CD4-positive, alpha-beta memory T cell (primary cell): ENCODE data around the gene CCDC69. TPM values are rescaled to one million over a fixed set of nuclear protein-coding genes. Genes with fewer than 3 reads are reported as not detected.

Experiments used
- CTCF ChIA-PET: fragments of 350-600 bp; sonication (Branson Sonifier 250); formaldehyde crosslinking; loops from one replicate; lab custom pipeline; 2021; ENCODE audit warnings: inconsistent platforms; ENCODE audit not compliant: partially characterized antibody; lab: Charles Lee
- POLR2A ChIA-PET: fragments of 350-600 bp; sonication (Branson Sonifier 250); formaldehyde crosslinking; loops from one replicate; lab custom pipeline; 2021; ENCODE audit not compliant: partially characterized antibody; lab: Charles Lee
- DNase-seq, 5 donors: peaks; one replicate each; pipeline versions ENCODE4 v3.0.0 to v3.0.0-alpha.2; 2020 to 2022; ENCODE audit warnings: mixed read lengths in 1 of 5
- H3K27ac ChIP-seq: one replicate; pipeline ENCODE4 v1.7.0; 2013; ENCODE audit warnings: low read depth, low read length
- H3K27me3 ChIP-seq: 2 replicates; pipeline ENCODE4 v1.7.0; 2013; ENCODE audit warnings: mild to moderate bottlenecking, low read length, moderate library complexity; ENCODE audit not compliant: insufficient read depth
- H3K36me3 ChIP-seq: 2 replicates; pipeline ENCODE4 v1.7.0; 2013; ENCODE audit warnings: mild to moderate bottlenecking, low read length, moderate library complexity; ENCODE audit not compliant: insufficient read depth
- H3K4me1 ChIP-seq: 2 replicates; pipeline ENCODE4 v1.7.0; 2013; ENCODE audit warnings: mild to moderate bottlenecking, low read length, moderate library complexity; ENCODE audit not compliant: insufficient read depth
- H3K4me3 ChIP-seq, 2 donors: one replicate each; pipeline ENCODE4 v1.7.0; 2013; ENCODE audit warnings: low read length in 2 of 2, mild to moderate bottlenecking in 1 of 2
- H3K9me3 ChIP-seq, 2 donors: one replicate each; pipeline ENCODE4 v1.7.0; 2013; ENCODE audit warnings: low read length in 2 of 2, control low read depth in 1 of 2; ENCODE audit not compliant: control insufficient read depth in 1 of 2
- H3K27ac Mint-ChIP-seq, 7 donors: one replicate each; pipeline ENCODE4 v1.8.0; 2020 to 2021; ENCODE audit warnings: mixed read lengths in 7 of 7, mild to moderate bottlenecking in 6 of 7, inconsistent platforms in 3 of 7, moderate library complexity in 3 of 7
- H3K27me3 Mint-ChIP-seq, 2 donors: one replicate each; pipeline ENCODE4 v1.8.0; 2020 to 2021; ENCODE audit warnings: mixed read lengths in 2 of 2
- H3K36me3 Mint-ChIP-seq, 2 donors: one replicate each; pipeline ENCODE4 v1.8.0; 2020 to 2021; ENCODE audit warnings: mixed read lengths in 2 of 2, inconsistent platforms in 1 of 2, mild to moderate bottlenecking in 1 of 2
- H3K4me1 Mint-ChIP-seq, 4 donors: one replicate each; pipeline ENCODE4 v1.8.0; 2020 to 2021; ENCODE audit warnings: mixed read lengths in 4 of 4, mild to moderate bottlenecking in 1 of 4
- H3K4me3 Mint-ChIP-seq, 8 donors: one replicate each; pipeline ENCODE4 v1.8.0; 2020 to 2021; ENCODE audit warnings: mixed read lengths in 8 of 8, mild to moderate bottlenecking in 7 of 8, moderate library complexity in 6 of 8, inconsistent platforms in 3 of 8
- H3K9me3 Mint-ChIP-seq, 8 donors: one replicate each; pipeline ENCODE4 v1.8.0; 2020 to 2021; ENCODE audit warnings: mixed read lengths in 8 of 8, mild to moderate bottlenecking in 5 of 8, inconsistent platforms in 3 of 8, moderate library complexity in 1 of 8
- intact Hi-C: fragments of 100-400 bp; cut with micrococcal nuclease; formaldehyde crosslinking; loops from one replicate; pipeline ENCODE4 v1.15.1; 2023
- polyA plus RNA-seq, 2 donors: library from polyadenylated mRNA; unstranded; fragments of 300-500 nt; fragmentation: Illumina TruSeq; gene quantifications; one replicate each; pipeline ENCODE4 v1.2.3, GENCODE V29; 2021
- total RNA-seq, 2 experiments: library from RNA; stranded (reverse); gene quantifications; one replicate each; pipeline ENCODE4 v1.2.3, GENCODE V29; 2021

CCDC69 gene
- total and polyA plus RNA-seq, 4 experiments from 2014 or later: 38.9 to 93.9 (median 88.2) TPM

DNA sequence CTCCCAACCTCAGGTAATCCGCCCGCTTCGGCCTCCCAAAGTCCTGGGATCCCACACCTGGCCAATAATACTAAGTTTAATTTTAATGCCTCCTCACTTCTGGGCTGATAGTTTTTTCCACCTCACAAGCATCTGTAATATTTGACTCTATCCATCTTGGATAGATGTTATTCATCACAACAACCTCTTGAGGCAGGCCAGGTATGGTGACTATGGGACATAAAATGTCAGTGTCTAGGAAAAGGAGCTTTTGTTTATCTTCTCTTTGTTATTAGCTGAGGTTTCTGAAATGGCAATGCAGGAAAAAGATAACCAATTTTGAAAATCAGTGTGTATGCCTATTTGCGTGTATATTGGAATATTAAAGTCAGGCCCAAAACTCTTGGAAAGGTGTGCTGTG, 1.2 kb upstream of the CCDC69 start:
- no peak overlapping the region for H3K4me3 ChIP-seq
- no peaks in the 10 kb centered on the region for H3K9me3 ChIP-seq
- POLR2A ChIA-PET: interaction anchor here (0.6 to 7.3 kb wide), 12 partner anchors 9 to 146 kb away, joined by 3 to 335 read pairs (median 12); partner anchors contain the start of gene GM2A
- H3K36me3 Mint-ChIP-seq: peaks cover 5 to 28% of the 10 kb centered on the region in 2 donors
- H3K27ac Mint-ChIP-seq: peak overlapping the region; percentile 93 to 96 (median 95)
- H3K4me1 ChIP-seq: peaks cover 54% of the 10 kb centered on the region
- intact Hi-C loops: loop anchor here (2.0 to 10.0 kb wide), 2 partner anchors 14 to 160 kb away; no protein-coding TSS in a partner anchor
- H3K4me3 Mint-ChIP-seq: peak overlapping the region; percentile 45 to 93 (median 80)
- no peaks in the 10 kb centered on the region for H3K27me3 Mint-ChIP-seq
- DNase-seq: no peak
- H3K27ac ChIP-seq: peak overlapping the region; percentile 96
- no peaks in the 10 kb centered on the region for H3K36me3 ChIP-seq
- peaks cover 34 to 53% (median 43%) of the 10 kb centered on the region in 4 donors for H3K4me1 Mint-ChIP-seq
- no peaks in the 10 kb centered on the region for H3K9me3 Mint-ChIP-seq
- H3K27me3 ChIP-seq: no peaks in the 10 kb centered on the region
- CTCF ChIA-PET: interaction anchor here (1.5 to 13.2 kb wide), 9 partner anchors 10 to 99 kb away, joined by 3 to 149 read pairs (median 16); partner anchors contain the start of gene GM2A

DNA sequence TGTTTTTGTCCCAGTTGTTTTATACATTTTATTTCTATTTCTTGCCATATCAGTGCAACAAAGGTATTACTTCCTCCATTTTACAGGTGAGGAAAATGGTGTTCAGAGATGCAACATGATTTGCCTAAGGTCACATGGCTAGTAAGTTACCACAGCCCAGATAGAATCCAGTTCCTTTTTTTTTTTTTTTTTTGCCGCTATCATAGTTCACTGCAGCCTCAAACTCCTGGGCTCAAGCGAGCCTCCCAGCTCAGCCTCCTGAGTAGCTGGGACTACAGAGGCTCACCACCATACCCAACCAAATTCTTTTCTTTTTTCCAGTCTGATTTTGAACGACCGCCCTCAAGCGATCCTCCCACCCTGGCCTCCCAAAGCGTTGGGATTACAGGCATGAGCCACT, 480 bp upstream of the CCDC69 start:
- H3K9me3 Mint-ChIP-seq: no peaks in the 10 kb centered on the region
- CTCF ChIA-PET: interaction anchor here (1.7 to 13.2 kb wide), 9 partner anchors 10 to 98 kb away, joined by 5 to 149 read pairs (median 16); partner anchors contain the start of gene GM2A
- Histone ChIP-seq H3K4me3 (peak overlapping the region; percentile 32 to 88), H3K9me3 (no peaks in the 10 kb centered on the region), H3K4me1 (peaks cover 61% of the 10 kb centered on the region), H3K27me3 (no peaks in the 10 kb centered on the region), H3K36me3 (no peaks in the 10 kb centered on the region), H3K27ac (peak overlapping the region; percentile 96)
- peaks cover 9 to 34% of the 10 kb centered on the region in 2 donors for H3K36me3 Mint-ChIP-seq
- POLR2A ChIA-PET: interaction anchor here (0.9 to 7.3 kb wide), 32 partner anchors 11 to 775 kb away, joined by 3 to 335 read pairs (median 8); partner anchors contain the start of genes ANXA6, GM2A, RPS14 and TNIP1
- peak in 3 of 5 donors; percentile 37 to 47 (median 40) for DNase-seq
- H3K27ac Mint-ChIP-seq: peak overlapping the region; percentile 93 to 96 (median 95)
- H3K4me1 Mint-ChIP-seq: peaks cover 39 to 60% (median 49%) of the 10 kb centered on the region in 4 donors
- intact Hi-C loops: loop anchor here (1.0 to 10.0 kb wide), 5 partner anchors 14 to 160 kb away; no protein-coding TSS in a partner anchor
- no peaks in the 10 kb centered on the region for H3K27me3 Mint-ChIP-seq
- peak overlapping the region; percentile 85 to 97 (median 92) for H3K4me3 Mint-ChIP-seq

DNA sequence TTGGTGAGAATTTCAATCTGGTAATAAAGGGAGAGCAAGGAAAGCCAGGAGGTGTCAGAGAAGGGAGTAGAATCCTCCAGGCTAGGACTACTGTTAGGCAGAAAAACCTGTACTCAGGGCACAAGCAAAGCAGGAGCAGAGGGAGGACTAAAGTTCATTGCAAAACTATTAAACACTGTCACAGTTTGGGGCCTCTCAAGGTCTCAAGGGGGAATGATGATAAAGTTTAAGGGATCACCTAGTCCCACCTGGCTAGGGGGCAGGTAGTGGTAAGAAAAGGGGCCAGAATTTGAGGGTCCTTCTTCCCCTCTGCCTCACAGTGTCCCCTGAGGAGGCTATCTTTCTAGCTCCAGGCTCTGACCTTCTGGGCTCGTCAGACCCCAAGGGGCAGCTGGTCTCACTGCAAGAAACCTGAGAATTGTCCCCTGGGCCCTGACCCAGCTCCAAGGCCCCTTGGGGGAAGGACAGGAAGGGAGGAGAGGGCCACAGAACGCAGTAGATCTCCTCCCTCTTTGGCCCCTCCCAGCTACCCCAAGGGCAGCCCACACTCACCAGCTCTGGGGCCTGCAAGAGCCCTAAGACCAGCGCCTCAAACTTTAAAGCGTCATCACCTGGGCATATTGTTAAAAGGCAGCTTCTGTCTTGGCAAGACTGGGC, 974 bp downstream of the CCDC69 start:
- POLR2A ChIA-PET: interaction anchor here (0.7 to 7.3 kb wide), 34 partner anchors 9 to 773 kb away, joined by 3 to 335 read pairs (median 7); partner anchors contain the start of genes ANXA6, GM2A, RBM22 and RPS14
- CTCF ChIA-PET: interaction anchor here (1.5 to 13.2 kb wide), 9 partner anchors 9 to 96 kb away, joined by 3 to 149 read pairs (median 16); partner anchors contain the start of gene GM2A

DNA sequence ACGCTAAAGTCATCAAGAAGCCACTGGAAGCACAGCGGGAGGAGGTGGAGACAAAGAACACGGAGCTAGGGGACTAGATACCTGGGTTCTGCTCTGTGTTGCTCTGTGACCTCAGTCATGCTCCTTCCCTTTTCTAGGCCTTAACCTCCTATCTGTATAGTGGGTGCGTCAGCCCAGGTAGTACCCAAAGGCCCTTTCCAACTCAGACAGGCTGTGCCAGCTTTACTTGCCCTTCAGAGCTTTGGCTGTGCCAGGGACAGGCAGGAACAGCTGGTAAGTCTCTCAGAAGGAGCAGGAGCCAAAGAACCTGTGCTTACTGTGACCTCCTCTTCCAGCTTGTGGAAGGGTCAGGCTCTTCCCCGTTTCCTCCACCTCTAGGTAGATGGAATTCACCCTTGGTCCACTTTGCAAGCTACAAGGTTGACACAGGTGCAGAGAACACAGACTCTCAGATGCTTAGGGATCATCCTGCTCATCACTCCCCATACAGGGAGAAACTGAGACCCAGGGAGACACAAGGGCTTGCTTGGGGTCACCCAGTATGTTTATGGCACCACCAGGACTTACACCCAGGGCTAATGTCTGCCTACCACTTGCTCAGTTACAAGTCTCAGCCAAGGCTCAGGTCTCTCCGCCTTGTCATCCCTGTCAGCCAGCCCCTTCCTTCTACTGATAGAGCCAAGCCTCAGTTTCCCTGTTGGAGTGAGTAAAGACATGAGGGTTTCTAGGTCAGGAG, 1.7 kb downstream of the CCDC69 start:
- no peaks in the 10 kb centered on the region for H3K27me3 Mint-ChIP-seq
- intact Hi-C loops: loop anchor here (2.0 to 10.0 kb wide), 4 partner anchors 50 to 157 kb away; partner anchors contain the start of gene ANXA6
- peak overlapping the region; percentile 85 to 97 (median 92) for H3K4me3 Mint-ChIP-seq
- peaks cover 59 to 81% (median 67%) of the 10 kb centered on the region in 4 donors for H3K4me1 Mint-ChIP-seq
- ChIA-PET POLR2A (interaction anchor here (0.6 to 7.3 kb wide), 23 partner anchors 9 to 521 kb away, joined by 3 to 335 read pairs (median 5); partner anchors contain the start of genes ANXA6, GM2A, RBM22 and TNIP1), CTCF (interaction anchor here (1.1 to 13.2 kb wide), 9 partner anchors 9 to 96 kb away, joined by 3 to 149 read pairs (median 16); no protein-coding TSS in a partner anchor)
- H3K9me3 ChIP-seq: no peaks in the 10 kb centered on the region
- H3K27me3 ChIP-seq: no peaks in the 10 kb centered on the region
- H3K27ac ChIP-seq: peak overlapping the region; percentile 96
- peak overlapping the region; percentile 93 to 96 (median 95) for H3K27ac Mint-ChIP-seq
- peaks cover 83% of the 10 kb centered on the region for H3K4me1 ChIP-seq
- peaks cover 29 to 52% of the 10 kb centered on the region in 2 donors for H3K36me3 Mint-ChIP-seq
- no peaks in the 10 kb centered on the region for H3K9me3 Mint-ChIP-seq
- no peak for DNase-seq
- H3K4me3 ChIP-seq: peak overlapping the region; percentile 59 to 88
- no peaks in the 10 kb centered on the region for H3K36me3 ChIP-seq

More for the DNA sequence above, 974 bp downstream of the CCDC69 start:
- peaks cover 23 to 45% of the 10 kb centered on the region in 2 donors for H3K36me3 Mint-ChIP-seq
- Histone ChIP-seq H3K36me3 (no peaks in the 10 kb centered on the region), H3K27ac (peak overlapping the region; percentile 96), H3K4me1 (peaks cover 76% of the 10 kb centered on the region), H3K9me3 (no peaks in the 10 kb centered on the region), H3K27me3 (no peaks in the 10 kb centered on the region), H3K4me3 (peak overlapping the region; percentile 59 to 88)
- intact Hi-C loops: loop anchor here (1.0 to 10.0 kb wide), 6 partner anchors 9 to 158 kb away; partner anchors contain the start of gene ANXA6
- peaks cover 53 to 74% (median 63%) of the 10 kb centered on the region in 4 donors for H3K4me1 Mint-ChIP-seq
- H3K4me3 Mint-ChIP-seq: peak overlapping the region; percentile 85 to 97 (median 92)
- peak; percentile 46 to 73 (median 55) for DNase-seq
- H3K27me3 Mint-ChIP-seq: no peaks in the 10 kb centered on the region
- no peaks in the 10 kb centered on the region for H3K9me3 Mint-ChIP-seq
- peak overlapping the region; percentile 93 to 96 (median 95) for H3K27ac Mint-ChIP-seq

DNA sequence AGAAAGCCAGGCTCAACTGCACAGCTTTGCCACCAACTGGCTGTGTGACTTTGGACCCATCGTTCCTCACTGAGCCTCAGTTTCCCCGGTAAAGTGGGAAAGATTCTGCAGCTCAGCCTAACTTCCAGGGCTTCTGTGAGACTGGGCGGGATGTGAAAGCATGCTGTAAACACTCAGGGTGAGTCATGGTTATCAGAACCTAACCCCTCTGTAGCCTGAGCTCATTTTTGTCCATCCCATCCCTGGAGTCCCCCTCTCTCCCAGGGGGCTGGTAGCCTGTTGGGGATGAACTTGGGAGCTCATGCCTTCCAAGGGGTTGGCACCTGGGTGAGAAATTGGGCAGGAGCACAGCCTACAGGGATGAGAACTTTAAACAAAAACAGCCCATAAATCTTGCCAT, 2.3 kb downstream of the CCDC69 start:
- Mint-ChIP-seq H3K9me3 (no peaks in the 10 kb centered on the region), H3K4me1 (peaks cover 63 to 88% (median 73%) of the 10 kb centered on the region in 4 donors), H3K4me3 (peak overlapping the region; percentile 85 to 97 (median 92)), H3K36me3 (peaks cover 33 to 57% of the 10 kb centered on the region in 2 donors), H3K27me3 (no peaks in the 10 kb centered on the region), H3K27ac (peak overlapping the region; percentile 93 to 96 (median 95))
- H3K9me3 ChIP-seq: no peaks in the 10 kb centered on the region
- no peaks in the 10 kb centered on the region for H3K36me3 ChIP-seq
- CTCF ChIA-PET: interaction anchor here (0.6 to 13.2 kb wide), 7 partner anchors 9 to 96 kb away, joined by 4 to 149 read pairs (median 13); no protein-coding TSS in a partner anchor
- DNase-seq: no peak
- peak overlapping the region; percentile 96 for H3K27ac ChIP-seq
- no peaks in the 10 kb centered on the region for H3K27me3 ChIP-seq
- peaks cover 89% of the 10 kb centered on the region for H3K4me1 ChIP-seq
- intact Hi-C loops: loop anchor here (5.0 to 10.0 kb wide), 3 partner anchors 49 to 157 kb away; no protein-coding TSS in a partner anchor
- POLR2A ChIA-PET: interaction anchor here (0.6 to 7.3 kb wide), 15 partner anchors 8 to 521 kb away, joined by 3 to 335 read pairs (median 3); partner anchors contain the start of genes GM2A and RBM22
- peak overlapping the region in 1 of 2 donors; percentile 88 for H3K4me3 ChIP-seq

DNA sequence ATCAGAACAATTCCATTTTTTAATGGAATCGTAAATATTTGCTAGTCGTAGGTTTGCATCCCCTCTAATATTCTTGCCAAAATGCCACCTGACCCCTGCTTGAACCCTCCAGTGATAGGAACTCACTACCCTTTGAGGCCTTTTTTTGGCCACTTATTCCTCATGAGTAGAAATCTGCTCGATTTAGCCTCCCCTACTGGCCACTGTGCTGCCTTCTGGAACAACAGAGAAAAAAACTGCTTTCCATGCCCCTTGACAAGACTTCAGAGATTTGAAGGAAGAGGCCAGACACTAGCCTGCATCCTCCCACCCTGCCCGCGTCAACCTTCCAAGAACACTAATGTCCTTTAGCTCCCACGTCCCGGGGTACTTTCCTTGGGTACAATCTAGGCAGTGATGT, 4.1 kb downstream of the CCDC69 start:
- H3K9me3 ChIP-seq: no peaks in the 10 kb centered on the region
- CTCF ChIA-PET: interaction anchor here (1.0 to 13.2 kb wide), 5 partner anchors 8 to 93 kb away, joined by 3 to 149 read pairs (median 4); no protein-coding TSS in a partner anchor
- Mint-ChIP-seq H3K36me3 (peaks cover 34 to 68% of the 10 kb centered on the region in 2 donors), H3K27ac (peak overlapping the region; percentile 85 to 95 (median 93)), H3K27me3 (no peaks in the 10 kb centered on the region), H3K9me3 (no peaks in the 10 kb centered on the region), H3K4me3 (peak overlapping the region in 7 of 8 donors; percentile 9 to 92 (median 68)), H3K4me1 (peaks cover 69 to 97% (median 81%) of the 10 kb centered on the region in 4 donors)
- intact Hi-C loops: loop anchor here (5.0 to 10.0 kb wide), 3 partner anchors 47 to 155 kb away; no protein-coding TSS in a partner anchor
- no peak for DNase-seq
- H3K36me3 ChIP-seq: no peaks in the 10 kb centered on the region
- POLR2A ChIA-PET: interaction anchor here (7.3 kb wide), 1 partner anchor 7 kb away, joined by 335 read pairs; no protein-coding TSS in a partner anchor
- peak overlapping the region; percentile 96 for H3K27ac ChIP-seq
- H3K4me3 ChIP-seq: no peak overlapping the region
- no peaks in the 10 kb centered on the region for H3K27me3 ChIP-seq
- peaks cover 92% of the 10 kb centered on the region for H3K4me1 ChIP-seq
